GM10248 (cell line): ENCODE data around the gene ERCC6L2.

Source experiments
- CTCF ChIA-PET: fragments of 300-600 bp; sonication (Branson Sonifier 250); formaldehyde crosslinking; extraction: SDS; loops from one replicate; lab custom pipeline; 2021; ENCODE audit warnings: antibody characterized with exemption; lab: Yijun Ruan, JAX
- POLR2A ChIA-PET: fragments of 350-650 bp; sonication (Branson Sonifier 250); formaldehyde crosslinking; extraction: SDS; loops from one replicate; lab custom pipeline; 2020; ENCODE audit warnings: antibody characterized with exemption; lab: Yijun Ruan, JAX
- DNase-seq: peaks from one replicate; pipeline ENCODE4 v3.0.0; 2012; ENCODE audit errors: extremely low spot score
- TF ChIP-seq, protein P1 (sequence below): IDR thresholded peaks from 2 replicates; pipeline ENCODE4 v1.5.1; 2012; ENCODE audit warnings: mild to moderate bottlenecking, low read depth; ENCODE audit errors: extremely low read depth, missing control alignments, control extremely low read depth

The ERCC6L2 gene

DNA sequence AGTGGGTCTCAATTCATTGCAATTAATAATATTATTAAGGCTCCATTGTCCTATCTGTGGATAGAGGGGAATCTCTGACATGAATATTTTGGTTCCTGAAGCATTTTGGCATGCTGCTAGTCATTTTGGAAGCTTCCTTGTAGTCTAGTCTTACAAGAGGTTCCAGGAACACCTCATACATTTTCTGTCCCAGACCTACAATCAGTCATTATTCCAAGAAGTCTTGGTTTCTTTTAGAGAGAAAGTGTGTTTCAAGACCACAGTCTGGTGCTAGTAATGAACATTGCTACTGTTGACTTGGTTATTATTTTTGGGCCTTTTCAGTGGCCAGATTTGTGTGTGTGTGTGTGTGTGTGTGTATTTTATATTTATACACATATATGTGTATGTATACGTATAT, 98.9 kb downstream of the ERCC6L2 start:
- POLR2A ChIA-PET, result no interaction called here
- DNase-seq, result no peak
- CTCF ChIA-PET, result no interaction called here
- TF ChIP-seq, protein P1, sequence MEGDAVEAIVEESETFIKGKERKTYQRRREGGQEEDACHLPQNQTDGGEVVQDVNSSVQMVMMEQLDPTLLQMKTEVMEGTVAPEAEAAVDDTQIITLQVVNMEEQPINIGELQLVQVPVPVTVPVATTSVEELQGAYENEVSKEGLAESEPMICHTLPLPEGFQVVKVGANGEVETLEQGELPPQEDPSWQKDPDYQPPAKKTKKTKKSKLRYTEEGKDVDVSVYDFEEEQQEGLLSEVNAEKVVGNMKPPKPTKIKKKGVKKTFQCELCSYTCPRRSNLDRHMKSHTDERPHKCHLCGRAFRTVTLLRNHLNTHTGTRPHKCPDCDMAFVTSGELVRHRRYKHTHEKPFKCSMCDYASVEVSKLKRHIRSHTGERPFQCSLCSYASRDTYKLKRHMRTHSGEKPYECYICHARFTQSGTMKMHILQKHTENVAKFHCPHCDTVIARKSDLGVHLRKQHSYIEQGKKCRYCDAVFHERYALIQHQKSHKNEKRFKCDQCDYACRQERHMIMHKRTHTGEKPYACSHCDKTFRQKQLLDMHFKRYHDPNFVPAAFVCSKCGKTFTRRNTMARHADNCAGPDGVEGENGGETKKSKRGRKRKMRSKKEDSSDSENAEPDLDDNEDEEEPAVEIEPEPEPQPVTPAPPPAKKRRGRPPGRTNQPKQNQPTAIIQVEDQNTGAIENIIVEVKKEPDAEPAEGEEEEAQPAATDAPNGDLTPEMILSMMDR, result no peak

DNA sequence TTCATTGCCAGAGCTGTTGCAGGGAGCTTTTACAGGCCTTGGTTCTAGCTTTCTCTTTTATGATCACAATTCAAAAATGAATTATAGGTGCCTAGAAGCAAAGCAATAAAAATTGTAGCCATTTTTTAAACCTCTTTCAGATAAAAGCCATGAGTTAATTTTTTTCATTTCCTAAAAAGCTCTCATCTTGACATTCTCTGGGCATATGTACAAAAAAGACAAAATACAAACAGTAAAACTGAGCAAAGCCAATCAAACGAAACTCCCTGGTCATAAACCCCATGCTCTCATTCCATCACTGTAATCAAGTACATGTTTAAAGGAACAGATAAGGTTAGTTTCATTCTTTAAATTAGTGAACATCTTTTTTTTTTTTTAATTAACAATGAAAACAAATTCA, 101.9 kb downstream of the ERCC6L2 start:
- ChIA-PET CTCF (interaction anchor here (1.4 to 1.5 kb wide), 2 partner anchors 10 to 14 kb away, joined by 5 to 7 read pairs; no protein-coding TSS in a partner anchor), POLR2A (no interaction called here)
- no peak for DNase-seq
- TF ChIP-seq, protein P1, result no peak

DNA sequence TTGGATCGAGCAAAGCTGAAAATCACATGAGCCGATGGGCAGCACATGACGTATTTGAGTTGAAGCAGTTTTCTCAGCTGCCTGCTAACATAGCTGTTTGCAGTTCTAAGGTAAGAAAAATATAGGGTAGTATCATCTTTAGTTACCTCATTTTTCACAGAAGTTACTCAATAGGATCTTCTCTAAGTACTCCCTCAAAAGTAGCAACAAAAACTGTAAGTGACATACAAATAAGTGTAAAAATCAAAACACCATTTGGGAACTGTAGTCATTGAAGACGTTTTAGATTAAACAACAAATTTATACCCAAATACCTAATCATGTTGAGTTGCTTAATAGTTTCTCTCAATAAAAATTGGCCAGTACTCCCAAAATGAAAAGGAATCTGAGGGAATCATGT, 102.6 kb downstream of the ERCC6L2 start:
- TF ChIP-seq, protein P1, result no peak
- DNase-seq, result no peak
- ChIA-PET POLR2A (no interaction called here), CTCF (interaction anchor here (1.4 kb wide), 1 partner anchor 9 kb away, joined by 7 read pairs; no protein-coding TSS in a partner anchor)

DNA sequence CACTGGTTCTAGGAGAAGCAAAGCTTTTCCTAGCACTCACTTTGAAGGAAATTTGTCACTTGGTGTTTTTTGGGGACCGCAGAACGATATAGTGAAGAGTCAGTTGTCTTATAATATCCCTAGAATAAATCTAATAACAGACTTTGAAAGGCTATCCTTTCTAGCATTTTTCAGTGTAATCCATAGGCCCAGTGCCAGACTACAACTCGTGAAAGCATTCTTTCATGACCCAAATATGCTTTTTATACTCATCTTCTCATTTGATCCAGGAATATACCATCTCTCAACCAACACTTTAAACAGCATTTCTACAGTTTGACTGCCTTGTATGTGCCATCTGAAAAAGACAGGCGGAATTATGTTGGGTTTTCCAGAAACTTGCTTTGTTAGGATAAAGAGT, 104.0 kb downstream of the ERCC6L2 start:
- POLR2A ChIA-PET, result no interaction called here
- CTCF ChIA-PET, result interaction anchor here (1.7 kb wide), 1 partner anchor 15 kb away, joined by 4 read pairs; no protein-coding TSS in a partner anchor

DNA sequence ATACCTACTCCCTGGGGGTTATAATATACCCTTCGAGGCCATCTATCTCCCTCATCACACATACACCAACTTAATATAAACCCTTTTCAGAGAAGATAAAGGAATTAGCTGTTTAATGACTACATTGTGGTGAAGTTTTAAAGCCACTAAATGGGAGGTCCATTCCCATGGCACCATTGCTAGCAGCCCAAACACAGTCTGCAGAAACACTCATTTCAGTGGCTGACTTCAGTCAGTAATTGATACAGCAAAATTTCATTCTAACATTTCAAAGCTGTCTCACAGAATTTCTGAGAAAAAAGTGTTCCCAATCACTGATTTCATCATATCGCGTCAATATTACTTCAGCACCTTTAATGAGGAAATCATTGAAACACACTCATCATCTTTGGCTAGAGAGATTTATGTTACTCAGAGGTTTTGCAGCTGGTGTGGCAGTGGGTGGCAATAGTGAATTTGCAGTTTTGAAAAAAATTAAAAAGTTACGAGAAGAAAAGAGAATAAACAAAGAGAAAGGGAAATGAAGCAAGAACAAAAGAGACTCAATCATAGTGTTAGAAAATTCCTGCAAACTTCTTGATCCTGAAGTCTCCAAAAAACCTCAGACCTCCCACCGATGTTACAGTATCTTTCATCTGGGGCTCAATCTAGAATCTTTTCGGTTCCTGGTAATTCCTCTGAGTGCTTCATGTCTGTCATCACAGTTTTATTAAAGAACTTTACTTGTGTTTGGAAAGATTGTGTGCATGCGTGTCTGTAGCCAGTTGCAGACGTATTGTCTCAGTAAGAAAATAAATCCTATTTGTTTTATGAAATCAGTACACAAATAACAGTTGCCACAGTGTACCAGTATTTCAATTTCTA, 105.0 kb downstream of the ERCC6L2 start:
- POLR2A ChIA-PET, result no interaction called here
- no peak for DNase-seq
- TF ChIP-seq, protein P1, result no peak
- CTCF ChIA-PET, result no interaction called here

More for the DNA sequence above, 104.0 kb downstream of the ERCC6L2 start:
- TF ChIP-seq, protein P1, result no peak
- DNase-seq, result no peak

DNA sequence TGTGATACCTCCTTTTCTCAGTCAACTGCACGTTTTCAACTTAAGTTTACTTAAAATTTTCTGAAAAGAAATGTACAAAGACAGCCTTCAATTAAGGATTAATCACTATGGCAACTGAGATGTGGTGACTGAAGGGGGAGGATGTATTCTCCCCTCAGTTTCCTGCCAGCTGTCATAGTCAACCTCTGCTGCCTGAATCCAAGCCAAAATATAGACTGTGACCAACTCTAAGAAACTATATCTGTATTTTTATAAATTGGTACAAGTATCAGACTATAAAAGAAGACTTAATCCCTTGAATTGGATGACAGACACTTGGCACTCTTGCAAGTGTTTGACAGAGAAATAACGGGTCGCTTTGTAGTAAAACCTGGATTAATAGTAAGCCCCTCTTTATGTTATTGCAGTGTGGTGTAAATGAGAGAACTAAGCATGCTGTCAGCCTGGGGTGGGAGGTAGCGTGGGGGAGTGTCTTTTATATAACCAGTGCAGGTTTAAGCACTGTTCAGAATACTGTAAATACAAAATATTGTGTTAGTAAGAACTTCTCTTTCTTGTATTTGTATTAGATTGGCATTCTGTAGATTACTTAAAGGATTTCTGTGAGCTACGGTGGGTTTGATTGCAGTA, 106.4 kb downstream of the ERCC6L2 start:
- ChIA-PET POLR2A (no interaction called here), CTCF (interaction anchor here (1.0 to 1.4 kb wide), 2 partner anchors 9 to 1490 kb away, joined by 3 read pairs; no protein-coding TSS in a partner anchor)
- DNase-seq, result no peak
- TF ChIP-seq, protein P1, result no peak
